ENCODE data around the gene NEU2.

- no peak for TF ChIP-seq FOXM1 (IDR thresholded peaks at IDR 0.05; ENCODE audit: borderline replicate concordance)
- no peak for TF ChIP-seq SP1 (IDR thresholded peaks at IDR 0.05)
- TF ChIP-seq L3MBTL2 (conservative IDR thresholded peaks at IDR 0.05) = no peak
- no peak for TF ChIP-seq ELF4 (IDR thresholded peaks at IDR 0.05)
Observed at GRCh38 chr2:233031556-233032500, 644 bp upstream of the NEU2 start.

All from HEK293T (cell line).